Measurements from ENCODE around the gene USP9Y.

USP9Y gene

GRCh38 chrY:12756021-12756420, 55.0 kb downstream of the USP9Y start:
- no peak for DNase-seq (ENCODE audit: low read depth, low spot score)

- no peak for DNase-seq (ENCODE audit: low read depth, low spot score)
Observed at GRCh38 chrY:12765976-12766375, 64.9 kb downstream of the USP9Y start.

- DNase-seq (ENCODE audit: low read depth, low spot score) = no peak
Observed at GRCh38 chrY:12784521-12784920, 83.5 kb downstream of the USP9Y start.

GRCh38 chrY:12793999-12794398, 93.0 kb downstream of the USP9Y start:
- DNase-seq (ENCODE audit: low read depth, low spot score) = no peak

GRCh38 chrY:12808046-12808445, 107.0 kb downstream of the USP9Y start:
- no peak for DNase-seq (ENCODE audit: low read depth, low spot score)

GRCh38 chrY:12809034-12809433, 108.0 kb downstream of the USP9Y start:
- DNase-seq (ENCODE audit: low read depth, low spot score) = no peak

GRCh38 chrY:12823408-12823807, 122.4 kb downstream of the USP9Y start:
- no peak for DNase-seq (ENCODE audit: low read depth, low spot score)

GRCh38 chrY:12826791-12827190, 125.8 kb downstream of the USP9Y start:
- DNase-seq (ENCODE audit: low read depth, low spot score) = no peak

- no peak for DNase-seq (ENCODE audit: low read depth, low spot score)
Observed at GRCh38 chrY:12833284-12833683, 132.3 kb downstream of the USP9Y start.

GRCh38 chrY:12837550-12837949, 136.5 kb downstream of the USP9Y start:
- DNase-seq (ENCODE audit: low read depth, low spot score) = no peak

GRCh38 chrY:12841368-12841767, 140.3 kb downstream of the USP9Y start:
- no peak for DNase-seq (ENCODE audit: low read depth, low spot score)

- DNase-seq (ENCODE audit: low read depth, low spot score) = no peak
Observed at GRCh38 chrY:12846793-12847192, 145.8 kb downstream of the USP9Y start.

- DNase-seq (ENCODE audit: low read depth, low spot score) = no peak
Observed at GRCh38 chrY:12855791-12856275, 154.8 kb downstream of the USP9Y start.

- no peak for DNase-seq (ENCODE audit: low read depth, low spot score)
Observed at GRCh38 chrY:12867960-12868359, 166.9 kb downstream of the USP9Y start.

GRCh38 chrY:12896973-12897372, 195.9 kb downstream of the USP9Y start:
- no peak for DNase-seq (ENCODE audit: low read depth, low spot score)

- DNase-seq (ENCODE audit: low read depth, low spot score) = no peak
Observed at GRCh38 chrY:12898604-12899003, 197.6 kb downstream of the USP9Y start.

- DNase-seq (ENCODE audit: low read depth, low spot score) = no peak
Observed at GRCh38 chrY:12904618-12905516, 203.8 kb downstream of the USP9Y start, which contains the start of gene DDX3Y. Gene DDX3Y (plus strand): TSS chrY:12904868. CDS start chrY:12904937, 69 bp downstream.

- DNase-seq (ENCODE audit: low read depth, low spot score) = no peak
Observed at GRCh38 chrY:12905517-12905872, 204.5 kb downstream of the USP9Y start.

GRCh38 chrY:12905895-12906294, 204.9 kb downstream of the USP9Y start:
- DNase-seq (ENCODE audit: low read depth, low spot score) = no peak

All from astrocyte of the hippocampus (primary cell).